ENCODE measurements around the gene ADAMTS8. TPM values are rescaled to one million over a fixed set of nuclear protein-coding genes. Genes with fewer than 3 reads are reported as not detected.

ADAMTS8 gene
- polyA plus RNA-seq, 1 of the 3 experiments (the other 2 are of a cell fraction) = not detected

DNA sequence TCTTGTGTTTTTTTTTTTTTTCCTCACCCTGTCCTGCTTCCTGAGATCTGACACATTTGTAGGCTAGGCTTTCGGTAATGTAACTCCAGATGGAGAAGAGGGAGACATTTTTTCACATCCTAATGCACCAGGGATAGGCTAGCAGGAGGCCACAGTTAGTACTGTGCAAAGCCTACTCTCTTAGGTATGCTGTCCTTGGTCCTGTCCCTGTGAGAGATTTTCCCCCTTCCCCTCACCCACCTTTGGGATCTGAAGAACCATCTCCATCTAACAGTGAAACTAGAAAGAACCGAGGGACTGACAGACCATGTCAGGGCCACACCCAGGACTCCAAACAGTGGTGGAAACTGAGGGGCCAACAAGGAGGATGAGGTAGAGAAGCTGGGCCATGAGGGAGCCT, 29.2 kb downstream of the ADAMTS8 start:
- H3K9ac ChIP-seq = no peak overlapping the region
- ChIA-PET POLR2A (no interaction called here), CTCF (interaction anchor here (0.8 to 2.1 kb wide), 2 partner anchors 9 to 463 kb away, joined by 3 to 5 read pairs; no protein-coding TSS in a partner anchor)
- no peak for TF ChIP-seq POLR2AphosphoS5 (IDR thresholded peaks at IDR 0.05; ENCODE audit: low read depth, low read length)
- TF ChIP-seq, protein P1, sequence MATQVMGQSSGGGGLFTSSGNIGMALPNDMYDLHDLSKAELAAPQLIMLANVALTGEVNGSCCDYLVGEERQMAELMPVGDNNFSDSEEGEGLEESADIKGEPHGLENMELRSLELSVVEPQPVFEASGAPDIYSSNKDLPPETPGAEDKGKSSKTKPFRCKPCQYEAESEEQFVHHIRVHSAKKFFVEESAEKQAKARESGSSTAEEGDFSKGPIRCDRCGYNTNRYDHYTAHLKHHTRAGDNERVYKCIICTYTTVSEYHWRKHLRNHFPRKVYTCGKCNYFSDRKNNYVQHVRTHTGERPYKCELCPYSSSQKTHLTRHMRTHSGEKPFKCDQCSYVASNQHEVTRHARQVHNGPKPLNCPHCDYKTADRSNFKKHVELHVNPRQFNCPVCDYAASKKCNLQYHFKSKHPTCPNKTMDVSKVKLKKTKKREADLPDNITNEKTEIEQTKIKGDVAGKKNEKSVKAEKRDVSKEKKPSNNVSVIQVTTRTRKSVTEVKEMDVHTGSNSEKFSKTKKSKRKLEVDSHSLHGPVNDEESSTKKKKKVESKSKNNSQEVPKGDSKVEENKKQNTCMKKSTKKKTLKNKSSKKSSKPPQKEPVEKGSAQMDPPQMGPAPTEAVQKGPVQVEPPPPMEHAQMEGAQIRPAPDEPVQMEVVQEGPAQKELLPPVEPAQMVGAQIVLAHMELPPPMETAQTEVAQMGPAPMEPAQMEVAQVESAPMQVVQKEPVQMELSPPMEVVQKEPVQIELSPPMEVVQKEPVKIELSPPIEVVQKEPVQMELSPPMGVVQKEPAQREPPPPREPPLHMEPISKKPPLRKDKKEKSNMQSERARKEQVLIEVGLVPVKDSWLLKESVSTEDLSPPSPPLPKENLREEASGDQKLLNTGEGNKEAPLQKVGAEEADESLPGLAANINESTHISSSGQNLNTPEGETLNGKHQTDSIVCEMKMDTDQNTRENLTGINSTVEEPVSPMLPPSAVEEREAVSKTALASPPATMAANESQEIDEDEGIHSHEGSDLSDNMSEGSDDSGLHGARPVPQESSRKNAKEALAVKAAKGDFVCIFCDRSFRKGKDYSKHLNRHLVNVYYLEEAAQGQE (IDR thresholded peaks at IDR 0.05; ENCODE audit: low read depth, low read length) = peak; percentile 81
- H3K27me3 ChIP-seq (ENCODE audit: insufficient read depth) = no peaks in the 10 kb centered on the region; the same call in 1 of the 2 replicates
- peaks cover 9 to 17% of the 10 kb centered on the region in 2 experiments; a peak in 3 of 4 replicates for H3K4me1 ChIP-seq (ENCODE audit: control insufficient read depth in 1 of 2, insufficient read depth in 2 of 2, low read depth in 1 of 2, low read length in 1 of 2)
- H3K79me2 ChIP-seq (ENCODE audit: insufficient read depth) = no peaks in the 10 kb centered on the region
- H3K27ac ChIP-seq (ENCODE audit: low read depth in 2 of 2, low read length in 1 of 2) = no peak overlapping the region
- H4K20me1 ChIP-seq (ENCODE audit: insufficient read depth) = no peaks in the 10 kb centered on the region
- no peaks in the 10 kb centered on the region for H3K36me3 ChIP-seq (replicated peaks in 1 of 2; ENCODE audit: control insufficient read depth in 1 of 2, insufficient read depth in 2 of 2, low read length in 1 of 2)
- no peak overlapping the region for H3K4me2 ChIP-seq
- H3F3A ChIP-seq (replicated peaks; ENCODE audit: insufficient read depth) = no peaks in the 10 kb centered on the region
- H2AFZ ChIP-seq (ENCODE audit: low read depth) = no peak overlapping the region
- no peak for DNase-seq
- H3K9me3 ChIP-seq = no peaks in the 10 kb centered on the region
- 82% methylated on average over 2 of the region's 2 CpGs for WGBS (ENCODE audit: low lambda C conversion rate)
- H3K4me3 ChIP-seq (ENCODE audit: low read depth in 2 of 2, low read length in 1 of 2) = no peak overlapping the region
- no peaks in the 10 kb centered on the region for H3K9me2 ChIP-seq

DNA sequence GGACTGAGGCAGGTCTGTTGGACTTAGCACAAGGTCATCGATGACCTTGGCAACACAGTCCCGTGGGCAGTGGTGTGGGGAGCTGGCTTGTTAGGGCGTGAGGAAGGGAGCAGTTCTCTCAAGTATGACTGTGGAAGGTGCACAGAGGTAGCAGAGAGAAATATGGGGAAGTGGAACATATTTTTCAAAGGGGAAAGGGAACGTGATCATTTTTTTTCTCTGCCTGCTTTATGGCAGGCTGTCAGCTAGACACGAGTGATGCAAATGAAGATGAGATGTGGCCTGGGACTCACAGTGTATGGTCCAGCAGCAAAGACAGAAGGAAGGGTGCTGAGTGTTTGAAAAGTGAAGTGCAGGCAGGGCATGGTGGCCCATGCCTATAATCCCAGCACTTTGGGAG, 30.6 kb downstream of the ADAMTS8 start:
- H3F3A ChIP-seq (replicated peaks; ENCODE audit: insufficient read depth) = no peaks in the 10 kb centered on the region
- ChIA-PET POLR2A (no interaction called here), CTCF (no interaction called here)
- H3K9ac ChIP-seq = no peak overlapping the region
- H3K9me3 ChIP-seq = no peaks in the 10 kb centered on the region
- no peak overlapping the region for H2AFZ ChIP-seq (ENCODE audit: low read depth)
- H3K27me3 ChIP-seq (ENCODE audit: insufficient read depth) = no peaks in the 10 kb centered on the region; the same call in 1 of the 2 replicates
- H3K4me1 ChIP-seq (ENCODE audit: control insufficient read depth in 1 of 2, insufficient read depth in 2 of 2, low read depth in 1 of 2, low read length in 1 of 2) = peaks cover 0 to 8% of the 10 kb centered on the region in 2 experiments; a peak in 2 of 4 replicates
- H3K4me2 ChIP-seq = no peak overlapping the region
- TF ChIP-seq SIN3A (IDR thresholded peaks at IDR 0.05; ENCODE audit: borderline replicate concordance, low read depth, low read length) = no peak
- TF ChIP-seq EZH2phosphoT487 (IDR thresholded peaks at IDR 0.05; ENCODE audit: borderline replicate concordance, low read depth) = no peak
- TF ChIP-seq RCOR1 (IDR thresholded peaks at IDR 0.05; ENCODE audit: low read length) = no peak
- no peak for TF ChIP-seq CHD2 (IDR thresholded peaks at IDR 0.05; ENCODE audit: low read length, partially characterized antibody)
- no peak for TF ChIP-seq ELF1 (IDR thresholded peaks at IDR 0.05)
- TF ChIP-seq SMC3 (IDR thresholded peaks at IDR 0.05; ENCODE audit: low read depth, low read length) = no peak
- TF ChIP-seq TEAD4 (IDR thresholded peaks at IDR 0.05; ENCODE audit: borderline replicate concordance, insufficient read depth) = no peak
- TF ChIP-seq, protein P2, sequence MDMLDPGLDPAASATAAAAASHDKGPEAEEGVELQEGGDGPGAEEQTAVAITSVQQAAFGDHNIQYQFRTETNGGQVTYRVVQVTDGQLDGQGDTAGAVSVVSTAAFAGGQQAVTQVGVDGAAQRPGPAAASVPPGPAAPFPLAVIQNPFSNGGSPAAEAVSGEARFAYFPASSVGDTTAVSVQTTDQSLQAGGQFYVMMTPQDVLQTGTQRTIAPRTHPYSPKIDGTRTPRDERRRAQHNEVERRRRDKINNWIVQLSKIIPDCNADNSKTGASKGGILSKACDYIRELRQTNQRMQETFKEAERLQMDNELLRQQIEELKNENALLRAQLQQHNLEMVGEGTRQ (IDR thresholded peaks at IDR 0.05; ENCODE audit: borderline replicate concordance, low read depth, low read length) = no peak
- TF ChIP-seq, protein P3, sequence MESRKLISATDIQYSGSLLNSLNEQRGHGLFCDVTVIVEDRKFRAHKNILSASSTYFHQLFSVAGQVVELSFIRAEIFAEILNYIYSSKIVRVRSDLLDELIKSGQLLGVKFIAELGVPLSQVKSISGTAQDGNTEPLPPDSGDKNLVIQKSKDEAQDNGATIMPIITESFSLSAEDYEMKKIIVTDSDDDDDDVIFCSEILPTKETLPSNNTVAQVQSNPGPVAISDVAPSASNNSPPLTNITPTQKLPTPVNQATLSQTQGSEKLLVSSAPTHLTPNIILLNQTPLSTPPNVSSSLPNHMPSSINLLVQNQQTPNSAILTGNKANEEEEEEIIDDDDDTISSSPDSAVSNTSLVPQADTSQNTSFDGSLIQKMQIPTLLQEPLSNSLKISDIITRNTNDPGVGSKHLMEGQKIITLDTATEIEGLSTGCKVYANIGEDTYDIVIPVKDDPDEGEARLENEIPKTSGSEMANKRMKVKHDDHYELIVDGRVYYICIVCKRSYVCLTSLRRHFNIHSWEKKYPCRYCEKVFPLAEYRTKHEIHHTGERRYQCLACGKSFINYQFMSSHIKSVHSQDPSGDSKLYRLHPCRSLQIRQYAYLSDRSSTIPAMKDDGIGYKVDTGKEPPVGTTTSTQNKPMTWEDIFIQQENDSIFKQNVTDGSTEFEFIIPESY (IDR thresholded peaks at IDR 0.05; ENCODE audit: borderline replicate concordance, low read depth) = no peak
- no peak for TF ChIP-seq FOXM1 (IDR thresholded peaks at IDR 0.05; ENCODE audit: low read depth)
- no peak for TF ChIP-seq FOSL2 (IDR thresholded peaks at IDR 0.05; ENCODE audit: borderline replicate concordance, low read depth)
- TF ChIP-seq RXRA (IDR thresholded peaks at IDR 0.05; ENCODE audit: borderline replicate concordance, low read depth) = no peak
- TF ChIP-seq TCF12 (IDR thresholded peaks at IDR 0.05) = no peak
- no peak for TF ChIP-seq NFIC (IDR thresholded peaks at IDR 0.05; ENCODE audit: borderline replicate concordance)
- TF ChIP-seq EP300 (IDR thresholded peaks at IDR 0.05; ENCODE audit: borderline replicate concordance in 1 of 2, low read depth in 1 of 2, low read length in 1 of 2) = no peak
- WGBS (ENCODE audit: low lambda C conversion rate) = 62% methylated on average over 5 of the region's 5 CpGs
- DNase-seq = no peak
- no peaks in the 10 kb centered on the region for H3K36me3 ChIP-seq (replicated peaks in 1 of 2; ENCODE audit: control insufficient read depth in 1 of 2, insufficient read depth in 2 of 2, low read length in 1 of 2)
- H3K27ac ChIP-seq (ENCODE audit: low read depth in 2 of 2, low read length in 1 of 2) = no peak overlapping the region
- H3K79me2 ChIP-seq (ENCODE audit: insufficient read depth) = no peaks in the 10 kb centered on the region
- H3K4me3 ChIP-seq (ENCODE audit: low read depth in 2 of 2, low read length in 1 of 2) = no peak overlapping the region
- no peaks in the 10 kb centered on the region for H4K20me1 ChIP-seq (ENCODE audit: insufficient read depth)
- no peaks in the 10 kb centered on the region for H3K9me2 ChIP-seq
